Measurements from ENCODE around the gene SPN.

Gene SPN

DNA sequence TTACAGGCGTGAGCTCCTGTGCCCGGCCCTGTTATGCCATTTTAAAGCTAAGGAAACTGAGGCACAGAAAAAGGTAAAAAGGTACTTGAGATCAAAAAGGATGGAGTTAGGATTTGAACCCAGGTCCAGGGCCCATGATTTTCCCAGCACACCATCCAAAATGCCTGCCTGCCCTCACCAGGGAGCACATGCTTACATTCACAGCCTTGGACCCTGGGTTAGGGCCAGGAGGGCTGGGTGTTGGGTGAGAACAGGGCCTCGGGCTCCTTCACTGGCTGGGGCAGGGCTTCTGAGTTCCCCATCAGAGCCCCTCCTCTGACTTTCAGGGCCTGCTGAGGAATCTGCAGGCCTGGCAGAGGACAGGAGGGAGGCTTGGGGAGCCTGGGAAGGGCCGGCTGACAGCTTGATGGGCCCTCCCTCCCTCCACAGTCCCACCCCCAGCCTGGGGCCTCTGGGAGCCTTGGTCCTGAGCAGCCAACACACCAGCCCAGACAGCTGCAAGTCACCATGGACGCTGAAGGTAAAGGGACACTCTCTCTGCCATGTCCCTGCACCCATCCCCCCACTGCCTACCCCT is 15.7 kb downstream of the SPN start, which contains the start of gene QPRT:
TSS of gene QPRT (plus strand) at position 490 of the 577 bp plus-strand sequence. CDS start at position 508, 18 bp downstream.
- H3K4me3 ChIP-seq (ENCODE audit: low read depth, low read length) = peak within 1 kb of the TSS; percentile 54
- TF ChIP-seq, protein P1, sequence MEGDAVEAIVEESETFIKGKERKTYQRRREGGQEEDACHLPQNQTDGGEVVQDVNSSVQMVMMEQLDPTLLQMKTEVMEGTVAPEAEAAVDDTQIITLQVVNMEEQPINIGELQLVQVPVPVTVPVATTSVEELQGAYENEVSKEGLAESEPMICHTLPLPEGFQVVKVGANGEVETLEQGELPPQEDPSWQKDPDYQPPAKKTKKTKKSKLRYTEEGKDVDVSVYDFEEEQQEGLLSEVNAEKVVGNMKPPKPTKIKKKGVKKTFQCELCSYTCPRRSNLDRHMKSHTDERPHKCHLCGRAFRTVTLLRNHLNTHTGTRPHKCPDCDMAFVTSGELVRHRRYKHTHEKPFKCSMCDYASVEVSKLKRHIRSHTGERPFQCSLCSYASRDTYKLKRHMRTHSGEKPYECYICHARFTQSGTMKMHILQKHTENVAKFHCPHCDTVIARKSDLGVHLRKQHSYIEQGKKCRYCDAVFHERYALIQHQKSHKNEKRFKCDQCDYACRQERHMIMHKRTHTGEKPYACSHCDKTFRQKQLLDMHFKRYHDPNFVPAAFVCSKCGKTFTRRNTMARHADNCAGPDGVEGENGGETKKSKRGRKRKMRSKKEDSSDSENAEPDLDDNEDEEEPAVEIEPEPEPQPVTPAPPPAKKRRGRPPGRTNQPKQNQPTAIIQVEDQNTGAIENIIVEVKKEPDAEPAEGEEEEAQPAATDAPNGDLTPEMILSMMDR (IDR thresholded peaks at IDR 0.05; ENCODE audit: insufficient read depth, low read length, missing control alignments) = no peak
- POLR2A ChIA-PET = no interaction called here
- no peak for DNase-seq (ENCODE audit: low read depth, low spot score)
- CTCF ChIA-PET = interaction anchor here (1.3 to 2.0 kb wide), 3 partner anchors 13 to 22 kb away, joined by 4 to 9 read pairs (median 7); no protein-coding TSS in a partner anchor

DNA sequence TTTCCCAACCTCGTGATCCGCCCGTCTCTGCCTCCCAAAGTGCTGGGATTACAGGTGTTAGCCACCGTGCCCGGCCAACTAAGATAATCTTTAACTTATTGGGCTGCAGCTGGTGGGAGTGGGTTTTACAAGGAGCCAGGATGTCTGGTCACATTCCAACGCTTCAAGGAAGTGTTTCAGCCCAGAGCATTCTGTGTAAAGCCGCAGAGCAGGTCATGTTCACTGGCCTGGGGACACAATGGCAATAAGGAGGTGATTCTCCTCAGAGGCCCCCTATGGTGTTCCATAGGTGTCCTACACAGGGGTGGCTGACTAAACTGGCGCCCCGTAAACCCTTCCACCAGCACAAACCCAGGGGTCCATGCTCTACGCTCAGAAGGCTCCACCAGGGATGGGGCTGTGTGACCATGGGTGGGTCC is 17.1 kb downstream of the SPN start:
- H3K4me3 ChIP-seq (ENCODE audit: low read depth, low read length) = peak overlapping the region; percentile 29; the same call in 1 of the 2 replicates
- DNase-seq (ENCODE audit: low read depth, low spot score) = no peak
- CTCF ChIA-PET = interaction anchor here (0.6 to 2.0 kb wide), 6 partner anchors 9 to 49 kb away, joined by 3 to 9 read pairs (median 4); no protein-coding TSS in a partner anchor
- TF ChIP-seq, protein P1 (IDR thresholded peaks at IDR 0.05; ENCODE audit: insufficient read depth, low read length, missing control alignments) = no peak
- POLR2A ChIA-PET = no interaction called here

DNA sequence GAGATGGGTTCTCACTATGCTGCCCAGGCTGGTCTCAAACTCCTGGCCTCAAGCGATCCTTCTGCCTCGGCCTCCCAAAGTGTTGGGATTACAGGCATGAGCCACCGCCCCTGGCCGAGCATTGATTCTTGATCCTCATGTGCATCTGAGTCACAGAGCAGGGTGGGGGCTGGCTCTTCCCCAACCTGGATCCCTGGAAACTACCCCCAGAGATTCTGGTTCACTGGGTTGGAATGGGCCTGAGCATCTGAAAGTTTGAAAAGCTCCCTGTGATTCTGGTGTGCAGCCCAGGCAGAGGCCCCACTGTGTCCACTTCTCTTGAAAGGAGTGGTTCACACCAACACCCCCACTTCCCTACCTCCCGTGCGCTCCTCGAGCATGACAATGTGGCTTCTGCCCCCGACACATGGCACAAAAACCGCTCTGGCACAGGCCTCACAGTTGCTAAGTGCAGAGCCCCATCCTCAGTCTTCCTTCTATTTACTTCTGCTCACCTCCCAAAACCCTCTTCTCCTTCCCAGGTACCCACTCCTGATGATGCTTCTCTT is 20.6 kb downstream of the SPN start:
- ChIA-PET POLR2A (no interaction called here), CTCF (interaction anchor here (3.7 kb wide), 1 partner anchor 16 kb away, joined by 18 read pairs; no protein-coding TSS in a partner anchor)
- DNase-seq (ENCODE audit: low read depth, low spot score) = no peak
- no peak overlapping the region for H3K4me3 ChIP-seq (ENCODE audit: low read depth, low read length)
- TF ChIP-seq, protein P1 (IDR thresholded peaks at IDR 0.05; ENCODE audit: insufficient read depth, low read length, missing control alignments) = no peak

DNA sequence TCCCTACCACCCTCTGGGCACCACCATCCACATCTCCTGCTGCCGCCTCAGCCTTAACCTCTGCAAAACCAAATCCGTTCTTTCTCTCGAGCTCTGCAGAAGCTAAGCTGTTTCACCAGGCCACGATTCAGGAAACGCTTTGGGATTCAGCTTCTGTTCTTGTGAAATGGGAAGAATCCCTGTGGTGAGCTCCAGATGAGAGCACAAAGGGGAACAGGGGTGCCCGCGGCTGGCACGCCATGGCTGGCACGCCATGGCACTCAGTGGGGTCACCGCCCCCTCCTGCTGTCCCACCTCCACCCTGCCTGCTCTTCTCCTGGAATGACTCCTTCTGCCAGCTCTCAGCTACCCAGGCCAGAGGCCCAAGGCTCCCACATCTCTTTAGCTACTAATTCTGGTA is 21.6 kb downstream of the SPN start:
- TF ChIP-seq, protein P1 (IDR thresholded peaks at IDR 0.05; ENCODE audit: insufficient read depth, low read length, missing control alignments) = no peak
- POLR2A ChIA-PET = no interaction called here
- no peak overlapping the region for H3K4me3 ChIP-seq (ENCODE audit: low read depth, low read length)
- CTCF ChIA-PET = interaction anchor here (1.0 to 3.7 kb wide), 2 partner anchors 15 to 348 kb away, joined by 3 to 18 read pairs; no protein-coding TSS in a partner anchor
- DNase-seq (ENCODE audit: low read depth, low spot score) = no peak

DNA sequence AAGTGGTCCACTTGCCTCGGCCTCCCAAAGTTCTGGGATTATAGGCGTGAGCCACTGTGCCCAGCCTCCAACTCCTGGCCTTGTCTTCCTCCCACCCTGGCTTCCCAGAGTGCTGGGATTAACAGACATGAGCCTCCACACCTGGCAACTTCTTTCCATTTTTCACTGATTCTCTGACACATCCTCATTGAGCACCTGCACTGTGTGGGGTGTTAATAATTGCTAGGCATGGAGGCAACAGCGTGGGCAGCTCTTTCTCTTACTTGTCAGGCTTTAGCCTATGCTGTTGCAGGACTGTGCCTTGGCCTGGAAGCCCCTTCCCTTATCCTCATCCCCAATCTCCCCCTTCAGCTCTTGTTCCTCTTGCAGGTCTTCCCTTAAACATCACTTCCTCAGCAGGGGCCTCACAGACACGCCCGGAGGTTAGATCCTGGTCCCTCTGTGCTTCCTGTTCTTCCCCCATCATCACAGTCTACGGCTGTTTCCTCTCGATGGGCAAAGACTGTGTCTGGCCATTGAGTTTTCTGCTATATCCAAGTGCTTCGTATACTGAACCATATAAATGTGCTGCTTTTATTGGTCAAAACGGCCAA is 23.8 kb downstream of the SPN start:
- TF ChIP-seq, protein P1 (IDR thresholded peaks at IDR 0.05; ENCODE audit: insufficient read depth, low read length, missing control alignments) = no peak
- ChIA-PET POLR2A (no interaction called here), CTCF (interaction anchor here (2.0 kb wide), 1 partner anchor 13 kb away, joined by 22 read pairs; no protein-coding TSS in a partner anchor)
- no peak for DNase-seq (ENCODE audit: low read depth, low spot score)
- H3K4me3 ChIP-seq (ENCODE audit: low read depth, low read length) = no peak overlapping the region

DNA sequence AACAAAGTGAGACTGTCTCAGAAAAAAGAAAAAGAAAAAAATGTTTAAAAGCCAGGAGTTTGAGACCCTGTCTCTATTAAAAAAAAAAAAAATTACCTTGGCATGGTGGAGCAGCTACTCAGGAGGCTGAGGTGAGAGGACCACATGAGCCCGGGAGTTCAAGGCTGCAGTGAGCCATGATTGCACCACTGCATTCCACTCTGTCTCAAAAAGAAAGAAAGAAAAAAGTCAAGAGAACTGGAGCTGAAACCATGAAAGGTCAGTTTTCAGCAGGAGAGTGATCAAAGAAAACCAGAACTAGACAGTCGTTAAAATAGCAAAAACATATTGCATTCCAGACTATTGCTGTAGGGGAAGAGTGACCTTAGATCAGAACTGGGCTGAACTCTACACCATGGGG is 24.7 kb downstream of the SPN start:
- H3K4me3 ChIP-seq (ENCODE audit: low read depth, low read length) = no peak overlapping the region
- no peak for DNase-seq (ENCODE audit: low read depth, low spot score)
- TF ChIP-seq, protein P1 (IDR thresholded peaks at IDR 0.05; ENCODE audit: insufficient read depth, low read length, missing control alignments) = no peak
- ChIA-PET POLR2A (no interaction called here), CTCF (interaction anchor here (1.0 to 2.0 kb wide), 4 partner anchors 9 to 43 kb away, joined by 3 to 22 read pairs (median 3); no protein-coding TSS in a partner anchor)
